LoVo (cell line): ENCODE measurements around the gene CD248.
"Not testable (repeated sequence)": the region's sequence is repeated elsewhere in the genome, so short reads cannot be mapped to it uniquely, and the experiment has no call there.

ENCODE experiments used
- DNase-seq: peaks from one replicate; pipeline ENCODE4 v3.0.0-alpha.2; 2016; ENCODE audit warnings: low spot score

Gene CD248

GRCh38 chr11:66289548-66290329 lies 27.1 kb downstream of the CD248 start:
- DNase-seq = peak; percentile 65

- peak; percentile 98 for DNase-seq
Observed at GRCh38 chr11:66288671-66289547, 27.9 kb downstream of the CD248 start, which contains the start of gene YIF1A. Gene YIF1A (minus strand): TSS chr11:66289143. CDS start chr11:66288985, 158 bp downstream.

DNA sequence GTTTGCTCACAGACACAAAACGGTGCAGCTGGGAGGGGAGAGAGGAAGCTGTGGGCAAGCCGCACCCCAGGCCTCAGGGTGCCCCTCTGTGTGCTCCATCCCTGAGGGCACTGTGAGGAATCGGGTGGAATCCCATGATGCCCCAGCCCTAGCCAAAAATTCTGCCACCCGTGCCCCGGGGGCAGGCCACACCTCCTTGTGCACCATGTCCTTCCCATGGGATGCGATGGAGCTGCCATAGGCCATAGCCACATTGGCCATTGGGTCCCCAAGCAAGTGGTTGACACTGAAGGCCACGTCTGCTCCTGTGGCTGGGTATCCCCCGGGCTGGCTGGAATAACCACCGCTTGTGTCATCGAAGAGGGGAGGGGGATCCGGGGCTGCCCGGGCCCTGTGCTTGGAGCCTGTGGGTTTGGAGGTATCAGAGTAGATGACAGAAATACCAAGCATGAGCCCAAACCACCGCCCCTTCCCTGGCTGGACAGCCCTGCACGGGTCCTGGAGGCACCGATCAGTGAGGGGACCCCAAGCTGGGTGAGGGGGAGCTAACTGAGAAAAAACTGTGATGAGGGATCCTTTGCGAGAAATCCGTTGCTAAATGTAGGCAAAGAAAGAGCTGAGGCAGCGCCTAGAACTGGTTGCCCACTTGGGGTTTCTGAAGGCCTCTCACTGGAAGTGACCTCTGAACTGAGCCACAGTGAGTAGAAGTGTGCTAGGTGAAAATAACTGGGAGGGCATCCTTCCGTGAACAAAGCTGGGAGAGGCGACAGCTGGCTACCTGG lies 28.8 kb downstream of the CD248 start:
- DNase-seq = no peak

GRCh38 chr11:66287211-66287888 lies 29.5 kb downstream of the CD248 start:
- no peak for DNase-seq

GRCh38 chr11:66286699-66287098 lies 30.1 kb downstream of the CD248 start:
- no peak for DNase-seq

DNA sequence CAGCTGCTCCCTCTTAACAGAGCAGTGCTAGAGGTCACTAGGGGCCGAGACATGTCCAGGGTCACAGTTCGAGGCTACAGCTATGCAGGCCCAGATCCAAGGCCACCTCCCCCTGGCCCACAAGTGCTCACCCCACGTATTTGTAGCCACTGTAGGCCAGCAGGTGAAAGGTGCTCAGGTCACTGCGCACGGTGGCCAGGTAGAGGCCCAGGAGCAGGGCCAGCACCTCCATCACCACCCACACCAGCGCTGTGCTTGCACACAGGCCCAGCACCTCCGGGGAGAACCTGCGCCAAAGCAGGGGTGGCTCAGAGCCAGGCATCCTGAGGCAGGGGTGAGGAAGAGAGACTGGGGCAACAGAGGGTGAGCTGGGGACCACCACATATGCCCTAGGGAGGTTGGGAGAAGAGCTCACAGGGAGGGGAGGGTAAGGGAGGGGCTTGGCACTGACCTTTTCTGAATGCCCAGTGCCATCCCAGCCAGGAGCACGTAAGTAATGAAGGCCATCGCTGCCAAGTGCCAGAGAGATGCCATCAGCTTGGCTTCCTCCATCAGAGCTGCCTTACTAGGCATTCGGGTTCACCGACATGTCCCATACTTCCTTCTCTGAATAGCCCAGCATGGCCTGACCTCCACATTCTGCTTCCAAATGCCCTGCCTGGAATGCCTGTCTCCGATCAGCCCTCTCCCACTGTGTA lies 31.4 kb downstream of the CD248 start:
- DNase-seq = no peak

DNA sequence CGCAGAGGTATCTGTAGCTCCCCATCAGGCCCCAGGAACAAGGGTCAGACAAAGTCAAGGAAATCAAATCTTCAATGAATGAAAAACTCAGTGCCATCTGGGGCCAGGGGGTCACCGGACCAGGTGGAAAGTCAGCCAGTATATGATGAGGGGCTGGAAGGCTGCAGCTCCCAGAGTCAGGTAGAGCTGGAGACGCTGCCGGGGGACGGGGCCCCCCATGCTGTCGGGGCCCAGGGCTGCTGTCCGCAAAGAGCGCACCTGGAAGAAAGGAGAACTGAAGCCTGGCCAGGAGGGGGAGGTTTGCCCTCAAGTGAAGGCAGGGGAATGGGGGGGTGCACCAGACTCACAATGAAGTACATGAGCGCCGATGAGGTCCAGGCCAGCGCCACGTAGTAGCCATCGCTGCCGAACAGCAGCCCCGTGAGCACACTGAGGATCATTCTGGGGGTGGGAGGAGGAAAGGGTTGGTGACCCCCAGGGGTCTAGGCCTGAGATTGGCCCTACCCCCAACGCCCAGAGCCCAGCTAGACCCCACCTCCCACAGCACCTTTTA lies 32.2 kb downstream of the CD248 start:
- DNase-seq = no peak

- DNase-seq = no peak
Observed at GRCh38 chr11:66283461-66284105, 33.3 kb downstream of the CD248 start.

DNA sequence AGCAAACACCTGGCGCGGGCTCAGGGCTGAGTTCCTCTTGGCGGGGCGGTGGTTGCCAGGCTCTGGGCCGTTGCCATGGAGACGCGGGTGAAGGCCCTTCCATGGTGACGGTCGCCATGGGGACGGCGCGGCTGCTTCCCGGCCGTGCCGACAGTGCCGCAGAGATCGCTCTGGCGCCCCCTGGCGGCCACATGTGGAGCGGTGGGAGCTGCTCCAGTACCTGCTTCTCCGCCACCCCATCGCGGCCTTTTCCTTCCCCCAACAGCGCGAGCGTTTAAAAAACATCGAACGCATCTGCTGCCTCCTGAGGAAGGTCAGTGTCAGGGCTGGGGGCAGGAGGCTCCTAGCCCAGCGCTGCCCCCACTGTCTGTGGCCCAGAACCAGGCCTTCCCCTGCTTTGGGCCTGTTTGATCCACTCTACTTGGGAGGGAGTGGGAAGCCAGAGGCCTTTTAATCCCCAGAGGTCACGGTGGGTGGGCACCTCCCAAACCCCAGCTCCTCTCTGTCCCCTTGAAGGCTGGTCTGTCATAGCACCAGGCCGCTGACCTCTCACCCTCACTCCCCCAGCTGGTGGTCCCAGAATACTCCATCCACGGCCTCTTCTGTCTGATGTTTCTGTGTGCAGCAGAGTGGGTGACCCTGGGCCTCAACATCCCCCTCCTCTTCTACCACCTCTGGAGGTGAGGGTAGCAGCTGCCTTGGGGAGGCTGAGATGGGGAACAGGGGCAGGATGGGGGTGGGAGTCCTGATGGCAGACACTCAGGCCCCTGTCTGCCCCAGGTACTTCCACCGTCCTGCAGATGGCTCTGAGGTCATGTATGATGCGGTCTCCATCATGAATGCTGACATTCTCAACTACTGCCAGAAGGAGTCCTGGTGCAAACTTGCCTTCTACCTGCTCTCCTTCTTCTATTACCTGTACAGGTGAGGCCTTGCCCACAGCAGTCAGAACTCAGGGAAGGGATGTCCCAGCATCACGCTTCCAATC lies 34.1 kb downstream of the CD248 start:
- peak; percentile 85 for DNase-seq

DNA sequence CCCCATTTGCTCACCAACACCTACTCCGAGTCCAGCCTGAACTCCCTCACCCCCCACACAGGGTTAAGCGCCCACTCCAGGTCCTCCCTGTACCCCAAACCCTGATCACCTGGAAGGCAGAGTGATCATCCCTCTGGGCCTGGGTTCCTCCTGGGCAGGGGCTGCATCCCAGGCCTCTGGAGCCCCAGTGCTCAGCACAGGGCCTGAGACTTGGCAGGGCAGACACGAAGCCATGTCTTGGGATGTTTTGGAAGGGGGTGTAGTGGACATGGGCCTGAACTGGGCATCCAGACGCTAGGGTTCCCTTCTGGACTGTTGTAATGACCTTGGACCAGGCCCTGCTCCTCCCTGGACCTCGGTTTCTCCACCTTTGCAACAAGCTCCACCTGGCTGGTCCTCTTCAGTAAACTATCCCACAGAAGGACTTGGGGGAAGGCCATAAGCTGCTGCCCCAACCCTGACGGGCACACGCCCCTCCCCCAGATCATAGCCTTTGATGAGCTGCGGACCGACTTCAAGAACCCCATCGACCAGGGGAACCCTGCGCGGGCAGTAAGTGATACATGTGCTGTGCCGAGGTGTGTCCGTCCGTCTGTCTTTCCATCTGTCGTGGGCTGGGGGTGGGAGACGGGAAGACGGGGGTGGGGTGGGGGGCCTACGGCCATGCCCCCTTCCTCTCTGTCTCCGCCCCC lies 34.9 kb downstream of the CD248 start:
- DNase-seq = no peak

DNA sequence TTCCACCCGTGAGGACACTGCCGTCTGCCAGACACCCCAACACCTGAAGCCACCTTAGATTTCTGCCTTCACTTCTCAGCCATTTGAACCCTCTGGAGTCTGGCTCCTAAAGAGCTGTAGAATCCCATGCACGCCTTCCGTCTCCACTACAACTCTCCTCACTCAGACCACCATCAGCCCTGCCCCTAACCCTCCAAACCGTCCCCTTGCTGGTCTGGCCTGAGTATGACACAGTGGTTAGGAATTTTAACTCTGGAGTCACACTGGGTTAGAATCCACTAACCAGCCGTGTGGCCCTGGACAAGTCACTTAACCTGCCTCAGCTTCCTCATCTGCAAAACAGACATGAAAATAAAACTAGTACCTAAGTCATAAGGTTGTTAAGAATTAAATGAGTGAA lies 35.8 kb downstream of the CD248 start:
- no peak for DNase-seq

DNA sequence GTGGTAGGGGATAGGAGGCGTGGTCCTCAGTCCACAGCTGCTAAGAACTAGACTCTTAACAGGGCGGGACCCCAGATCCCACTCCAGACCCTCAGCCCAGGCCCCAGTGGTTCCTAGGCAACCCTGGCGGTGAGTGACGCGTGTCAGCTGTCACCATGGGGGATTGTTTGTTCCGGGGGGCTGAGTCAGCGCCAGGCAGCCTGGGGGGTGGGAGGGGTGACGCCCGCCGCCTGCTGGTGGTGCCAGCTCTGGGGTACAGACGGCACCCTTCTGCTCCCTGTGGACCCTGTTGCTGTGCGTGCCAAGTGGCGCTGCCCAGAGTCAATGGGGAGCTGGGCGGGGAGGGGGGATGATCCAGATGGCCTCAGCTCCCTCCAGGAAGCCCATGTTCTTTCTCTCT lies 36.4 kb downstream of the CD248 start:
- DNase-seq = no peak

DNA sequence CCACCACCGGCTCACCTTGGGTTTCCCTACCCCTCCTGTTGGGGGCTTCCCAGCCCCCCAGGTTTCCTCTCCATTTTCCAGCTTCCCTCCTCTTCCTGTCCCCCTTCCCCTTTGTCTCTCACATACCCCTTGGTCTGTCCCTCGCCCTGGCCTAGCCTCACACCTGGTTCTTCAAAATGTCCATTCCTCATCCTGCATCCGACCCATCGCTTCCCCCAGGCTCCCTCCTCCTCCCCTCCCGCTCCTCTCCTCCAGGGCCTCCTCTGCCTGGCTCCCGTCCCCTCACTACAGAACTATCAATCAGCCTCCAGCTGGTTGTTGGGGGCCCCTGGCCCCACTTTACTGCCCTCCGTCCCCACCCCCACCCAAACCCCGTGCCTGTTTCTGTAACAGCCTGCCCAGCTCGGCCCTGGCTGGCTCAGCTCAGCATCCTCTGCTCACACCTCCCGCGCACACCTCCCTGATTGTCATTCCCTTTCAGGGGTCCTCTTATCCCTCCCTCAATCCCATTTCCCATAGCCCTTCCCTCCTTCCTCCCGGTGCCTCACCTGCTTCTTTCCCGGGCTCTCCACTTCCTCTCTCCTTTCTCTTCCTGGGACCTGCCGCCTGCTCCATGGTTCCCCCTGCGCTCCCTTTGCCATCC lies 37.6 kb downstream of the CD248 start:
- DNase-seq = no peak

DNA sequence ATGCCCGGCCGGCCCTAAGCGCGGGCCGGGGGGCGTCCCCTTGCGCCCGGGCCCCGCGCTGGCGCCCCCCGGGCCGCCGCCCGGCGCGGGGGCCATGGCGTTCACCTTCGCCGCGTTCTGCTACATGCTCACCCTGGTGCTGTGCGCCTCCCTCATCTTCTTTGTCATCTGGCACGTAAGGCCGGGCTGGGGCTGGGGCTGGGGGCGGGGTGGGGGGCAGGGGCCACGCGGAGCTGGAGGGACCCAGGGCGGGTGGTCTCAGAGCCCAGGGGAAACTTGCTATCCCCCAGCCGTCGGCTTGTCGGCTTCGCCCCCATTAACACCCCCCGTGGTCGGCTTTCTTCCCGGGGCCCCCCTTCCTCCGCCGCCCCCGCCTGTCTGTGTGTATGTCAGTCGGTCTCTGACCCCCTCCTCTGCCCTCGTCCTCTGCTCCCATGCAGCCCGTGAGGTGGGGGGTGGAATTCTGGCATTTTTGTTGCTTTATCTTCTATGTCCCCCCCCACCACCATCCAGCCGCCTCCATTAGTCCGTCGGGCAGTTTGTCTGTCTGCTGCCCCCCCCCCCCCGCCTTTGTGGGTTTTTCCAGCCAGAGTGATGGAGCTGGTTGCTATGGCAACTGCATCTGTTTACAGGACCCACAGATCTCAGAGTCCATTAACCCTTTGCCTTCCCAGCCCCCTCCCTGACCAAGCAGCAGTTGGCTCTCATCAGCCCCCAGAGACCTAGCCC lies 38.3 kb downstream of the CD248 start:
- no peak for DNase-seq

GRCh38 chr11:66277471-66278362 lies 39.1 kb downstream of the CD248 start, which contains the start of gene CNIH2:
Gene CNIH2 (plus strand): TSS chr11:66278175. CDS start chr11:66278457, 282 bp downstream.
- peak; percentile 29 for DNase-seq

DNA sequence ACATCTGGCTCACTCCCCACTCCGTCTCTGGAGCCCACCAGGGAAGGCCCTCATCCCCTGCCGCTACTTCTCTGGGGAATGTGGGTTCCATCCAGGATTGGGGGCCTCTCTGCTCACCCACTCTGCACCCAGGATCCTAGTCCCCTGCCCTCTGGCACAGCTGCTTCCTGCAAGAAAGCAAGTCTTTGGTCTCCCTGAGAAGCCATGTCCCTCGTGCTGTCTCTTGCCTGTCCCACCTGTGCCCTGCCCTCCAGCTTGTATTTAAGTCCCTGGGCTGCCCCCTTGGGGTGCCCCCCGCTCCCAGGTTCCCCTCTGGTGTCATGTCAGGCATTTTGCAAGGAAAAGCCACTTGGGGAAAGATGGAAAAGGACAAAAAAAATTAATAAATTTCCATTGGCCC lies 39.8 kb downstream of the CD248 start:
- not testable (repeated sequence) for DNase-seq
